PC-3 (cell line): ENCODE results near the gene TMEM202.

Experiments
- CTCF ChIP-seq: fragments of 300-600 bp; sonication (generic); conservative IDR thresholded peaks from 2 replicates; pipeline ENCODE4 v1.5.1; 2017; ENCODE audit warnings: antibody characterized with exemption, low read depth, mild to moderate bottlenecking, low read length
- EZH2 ChIP-seq: fragments of 300-600 bp; sonication (generic); IDR thresholded peaks from one replicate; pipeline ENCODE4 v1.6.1; 2017; ENCODE audit warnings: antibody characterized with exemption, mild to moderate bottlenecking, low read length; ENCODE audit not compliant: unreplicated experiment

GRCh38 chr15:72379856-72380430 lies 18.2 kb upstream of the TMEM202 start:
- TF ChIP-seq CTCF (no peak), EZH2 (no peak)
